OCI-LY3 (cell line): ENCODE measurements around the gene CFAP20.
"Not testable (repeated sequence)": the region's sequence is repeated elsewhere in the genome, so short reads cannot be mapped to it uniquely, and the experiment has no call there.

Source experiments
- H2AFZ ChIP-seq: fragments of 200-600, 300-600 bp; shearing (Covaris generic); 2 replicates; pipeline ENCODE4 v1.6.0; 2014; ENCODE audit warnings: antibody characterized with exemption, low read depth, low read length
- H3K27ac ChIP-seq: fragments of 200-600, 300-600 bp; sonication (generic); 2 replicates; pipeline ENCODE4 v1.5.1; 2014; ENCODE audit warnings: mild to moderate bottlenecking, low read length, moderate library complexity, mixed read lengths
- H3K27me3 ChIP-seq: fragments of 200-600, 300-600 bp; sonication (generic); 2 replicates; pipeline ENCODE4 v1.6.1; 2014; ENCODE audit warnings: low read depth, low read length, mixed read lengths
- H3K36me3 ChIP-seq: fragments of 200-600, 300-600 bp; sonication (generic); replicated peaks from 2 replicates; pipeline ENCODE3; 2014; ENCODE audit warnings: low read depth, low read length, mixed read lengths
- H3K4me1 ChIP-seq: fragments of 300-600, 200-600 bp; sonication (generic); 2 replicates; pipeline ENCODE4 v1.6.1; 2014; ENCODE audit warnings: low read length, mixed read lengths
- H3K4me2 ChIP-seq: fragments of 200-600, 300-600 bp; sonication (generic); 2 replicates; pipeline ENCODE4 v1.6.1; 2014; ENCODE audit warnings: low read length, mixed read lengths
- H3K4me3 ChIP-seq: fragments of 300-600, 200-600 bp; sonication (generic); 2 replicates; pipeline ENCODE4 v1.5.1; 2014; ENCODE audit warnings: antibody characterized with exemption, mild to moderate bottlenecking, low read length, moderate library complexity
- H3K79me2 ChIP-seq: fragments of 300-600, 200-600 bp; shearing (Covaris generic); 2 replicates; pipeline ENCODE4 v1.6.1; 2014; ENCODE audit warnings: mild to moderate bottlenecking, low read length, mixed read lengths
- H3K9ac ChIP-seq: fragments of 300-600, 200-600 bp; shearing (Covaris generic); 2 replicates; pipeline ENCODE4 v1.6.0; 2014; ENCODE audit warnings: mild to moderate bottlenecking, low read length, moderate library complexity
- H3K9me3 ChIP-seq: fragments of 200-600, 300-600 bp; shearing (Covaris generic); 2 replicates; pipeline ENCODE4 v1.6.1; 2014; ENCODE audit warnings: low read length, mixed read lengths; ENCODE audit not compliant: insufficient read depth
- H4K20me1 ChIP-seq: fragments of 200-600, 300-600 bp; sonication (generic); 2 replicates; pipeline ENCODE4 v1.6.1; 2016; ENCODE audit warnings: low read length, mixed read lengths; ENCODE audit not compliant: insufficient read depth
- CTCF ChIP-seq: fragments of 200-600, 300-600 bp; sonication (generic); IDR thresholded peaks from 2 replicates; pipeline ENCODE4 v1.5.1; 2014; ENCODE audit warnings: antibody characterized with exemption, low read length, low read depth
- EZH2phosphoT487 ChIP-seq: fragments of 200-600 bp; shearing (Covaris generic); IDR thresholded peaks from 2 replicates; pipeline ENCODE4 v1.6.1; 2018; ENCODE audit warnings: antibody characterized with exemption, mixed run types, low read depth

Gene CFAP20

GRCh38 chr16:58084635-58085034, 44.5 kb downstream of the CFAP20 start:
- Histone ChIP-seq H3K9me3 (no peaks in the 10 kb centered on the region), H3K4me1 (no peaks in the 10 kb centered on the region), H4K20me1 (no peaks in the 10 kb centered on the region), H3K4me3 (no peak overlapping the region), H3K36me3 (no peaks in the 10 kb centered on the region), H3K9ac (no peak overlapping the region), H3K79me2 (no peaks in the 10 kb centered on the region), H2AFZ (no peak overlapping the region), H3K27ac (no peak overlapping the region), H3K4me2 (no peak overlapping the region), H3K27me3 (no peaks in the 10 kb centered on the region)
- TF ChIP-seq CTCF = no peak
- no peak for TF ChIP-seq EZH2phosphoT487

- H4K20me1 ChIP-seq = no peaks in the 10 kb centered on the region
- H2AFZ ChIP-seq = no peak overlapping the region
- H3K4me1 ChIP-seq = no peaks in the 10 kb centered on the region
- TF ChIP-seq EZH2phosphoT487 = no peak
- TF ChIP-seq CTCF = no peak
- no peaks in the 10 kb centered on the region for H3K79me2 ChIP-seq
- H3K9ac ChIP-seq = no peak overlapping the region
- H3K4me2 ChIP-seq = no peak overlapping the region
- H3K36me3 ChIP-seq = no peaks in the 10 kb centered on the region
- no peak overlapping the region for H3K27ac ChIP-seq
- H3K27me3 ChIP-seq = no peaks in the 10 kb centered on the region
- H3K4me3 ChIP-seq = no peak overlapping the region
- H3K9me3 ChIP-seq = no peaks in the 10 kb centered on the region
Measured at GRCh38 chr16:58082381-58082780, 46.8 kb downstream of the CFAP20 start.

- H3K4me2 ChIP-seq, H3K36me3 ChIP-seq: not testable (repeated sequence)
Measured at GRCh38 chr16:58080657-58081056, 48.5 kb downstream of the CFAP20 start.

GRCh38 chr16:58077796-58078195, 51.4 kb downstream of the CFAP20 start:
- H3K9ac ChIP-seq = no peak overlapping the region
- no peak overlapping the region for H3K4me3 ChIP-seq
- H3K4me2 ChIP-seq = no peak overlapping the region
- H3K79me2 ChIP-seq = no peaks in the 10 kb centered on the region
- H4K20me1 ChIP-seq = no peaks in the 10 kb centered on the region
- no peak overlapping the region for H2AFZ ChIP-seq
- H3K4me1 ChIP-seq = no peaks in the 10 kb centered on the region
- H3K27ac ChIP-seq = no peak overlapping the region
- TF ChIP-seq EZH2phosphoT487 (no peak), CTCF (no peak)
- no peaks in the 10 kb centered on the region for H3K9me3 ChIP-seq
- H3K36me3 ChIP-seq = no peaks in the 10 kb centered on the region
- H3K27me3 ChIP-seq = no peaks in the 10 kb centered on the region

More at GRCh38 chr16:58080657-58081056, 48.5 kb downstream of the CFAP20 start:
- H3K27me3 ChIP-seq, H2AFZ ChIP-seq, H3K4me1 ChIP-seq, H3K9me3 ChIP-seq, H4K20me1 ChIP-seq, H3K9ac ChIP-seq, H3K27ac ChIP-seq, H3K4me3 ChIP-seq, H3K79me2 ChIP-seq: not testable (repeated sequence)

GRCh38 chr16:58076514-58076913, 52.7 kb downstream of the CFAP20 start:
- Histone ChIP-seq H3K9me3 (no peaks in the 10 kb centered on the region), H4K20me1 (no peaks in the 10 kb centered on the region), H3K36me3 (no peaks in the 10 kb centered on the region)

More at GRCh38 chr16:58076514-58076913, 52.7 kb downstream of the CFAP20 start:
- no peak for TF ChIP-seq EZH2phosphoT487
- TF ChIP-seq CTCF = no peak
- Histone ChIP-seq H3K79me2 (no peaks in the 10 kb centered on the region), H3K4me3 (no peak overlapping the region), H3K4me2 (no peak overlapping the region), H3K27ac (no peak overlapping the region), H3K27me3 (no peaks in the 10 kb centered on the region), H3K9ac (no peak overlapping the region), H2AFZ (no peak overlapping the region), H3K4me1 (no peaks in the 10 kb centered on the region)
